ENCODE data around the gene CARNS1.

CARNS1 gene

DNA sequence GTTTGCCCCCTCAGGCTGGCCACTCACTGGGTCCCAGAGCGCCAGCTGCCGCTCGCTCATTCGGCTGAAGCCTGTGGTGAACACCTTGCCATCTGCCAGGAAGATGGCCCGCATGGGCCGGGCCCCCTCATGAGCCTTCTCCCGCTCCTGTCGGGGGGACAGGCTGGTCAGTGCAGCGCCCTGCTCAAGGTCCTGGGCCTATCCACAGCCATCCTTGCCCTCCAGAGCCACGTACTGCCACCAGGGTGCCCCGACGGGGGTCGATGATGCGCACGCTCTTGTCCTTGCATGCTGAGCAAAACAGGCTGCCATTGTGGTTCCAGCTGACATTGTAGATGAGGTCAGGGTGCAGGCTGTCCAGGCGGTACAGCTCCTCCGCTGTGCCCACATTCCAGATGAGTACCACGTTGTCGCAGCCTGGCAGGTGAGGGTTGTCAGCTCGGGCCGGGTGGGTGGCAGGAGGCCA is 25.7 kb downstream of the CARNS1 start:
- DNase-seq (ENCODE audit: low spot score) = no peak

DNA sequence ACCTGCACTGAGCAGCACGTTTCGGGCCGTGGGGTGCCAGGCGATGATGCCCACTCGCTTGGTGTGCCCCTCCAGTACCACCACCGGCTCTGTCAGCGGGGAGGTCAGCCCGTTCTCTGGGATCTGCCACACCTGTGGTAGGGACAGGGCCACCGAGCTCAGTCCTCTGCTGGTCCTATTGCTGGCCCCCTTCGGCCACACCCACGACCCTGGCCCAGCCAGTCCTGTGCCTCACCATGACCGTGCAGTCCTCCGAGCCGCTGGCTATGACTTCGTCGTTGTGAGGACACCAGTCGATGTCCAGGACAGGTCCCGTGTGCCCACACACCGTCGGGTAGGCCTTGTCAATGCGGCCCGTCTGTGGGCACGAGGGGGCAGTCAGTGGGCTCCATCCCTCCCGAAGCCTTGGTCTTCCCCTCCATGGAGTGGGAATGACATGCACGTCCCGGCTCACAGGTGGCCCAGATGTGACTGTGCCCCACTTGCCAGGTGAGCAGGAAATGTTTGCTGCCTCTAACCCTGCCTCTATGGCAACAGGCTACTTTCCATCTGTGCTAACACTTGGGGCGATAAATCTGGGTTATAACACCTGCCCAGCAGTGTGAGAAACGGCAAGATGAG is 26.4 kb downstream of the CARNS1 start:
- DNase-seq (ENCODE audit: low spot score) = no peak

DNA sequence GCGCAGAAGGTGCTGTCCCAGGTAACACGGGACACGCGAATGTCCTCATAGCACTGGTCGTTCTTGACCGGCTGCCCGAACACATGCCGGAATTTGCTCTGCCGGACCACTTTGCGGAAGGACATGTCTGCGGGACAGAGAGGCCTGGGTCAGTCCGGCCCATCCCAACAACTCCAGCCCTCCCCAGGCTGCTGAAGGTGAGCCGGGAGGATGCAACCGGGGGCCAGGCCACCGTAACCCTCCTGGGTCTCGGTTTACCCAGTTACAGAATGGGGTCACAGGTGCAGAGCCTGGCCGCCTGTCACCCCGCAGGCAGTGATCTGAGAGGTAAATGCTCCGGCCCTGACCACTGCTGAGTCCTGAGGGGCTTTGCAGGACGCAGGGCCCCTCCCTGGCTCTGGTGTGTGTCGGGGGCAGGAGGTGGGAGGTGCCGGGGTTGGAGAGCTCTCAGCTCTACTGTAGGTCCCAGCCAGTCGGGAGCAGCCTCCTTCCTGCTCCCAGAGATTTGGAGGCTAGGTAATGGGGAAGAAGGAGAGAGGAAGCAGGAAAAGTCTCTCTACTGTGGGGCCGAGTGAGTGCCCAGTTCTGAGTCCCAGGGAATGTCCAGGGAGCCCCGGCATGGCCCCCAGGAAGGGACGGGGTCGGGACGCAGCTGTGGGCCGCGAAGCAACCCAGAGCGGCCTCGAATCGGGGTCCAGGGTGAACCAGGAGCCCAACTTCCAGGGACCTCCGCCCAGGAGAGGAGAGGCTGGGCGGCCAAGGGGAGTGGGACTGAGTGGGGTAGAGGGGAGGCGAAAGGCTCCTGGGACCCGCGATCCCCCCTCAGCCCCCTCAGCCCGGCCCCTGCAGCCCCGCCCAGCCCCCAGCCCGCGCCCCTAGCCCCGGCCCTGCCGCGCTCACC is 27.3 kb downstream of the CARNS1 start:
- DNase-seq (ENCODE audit: low spot score) = no peak

DNA sequence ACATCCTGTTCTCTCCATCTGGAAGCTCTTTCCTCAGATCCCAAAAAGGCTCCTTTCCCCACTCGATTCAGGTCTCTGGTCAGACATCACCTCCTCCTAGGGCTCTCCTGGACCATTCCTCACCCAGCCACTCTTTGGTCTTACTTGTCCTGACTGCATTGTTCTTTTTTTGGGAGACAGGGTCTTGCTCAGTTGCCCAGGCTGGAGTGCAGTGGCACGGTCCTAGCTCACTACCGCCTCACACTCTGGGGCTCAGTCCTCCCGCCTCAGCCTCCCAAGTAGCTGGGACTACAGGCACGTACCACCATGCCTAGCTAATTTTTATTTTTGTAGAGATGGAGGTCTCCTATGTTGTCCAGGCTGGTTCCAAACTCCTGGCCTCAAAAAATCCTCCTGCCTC is 30.0 kb downstream of the CARNS1 start:
- DNase-seq (ENCODE audit: low spot score) = no peak

DNA sequence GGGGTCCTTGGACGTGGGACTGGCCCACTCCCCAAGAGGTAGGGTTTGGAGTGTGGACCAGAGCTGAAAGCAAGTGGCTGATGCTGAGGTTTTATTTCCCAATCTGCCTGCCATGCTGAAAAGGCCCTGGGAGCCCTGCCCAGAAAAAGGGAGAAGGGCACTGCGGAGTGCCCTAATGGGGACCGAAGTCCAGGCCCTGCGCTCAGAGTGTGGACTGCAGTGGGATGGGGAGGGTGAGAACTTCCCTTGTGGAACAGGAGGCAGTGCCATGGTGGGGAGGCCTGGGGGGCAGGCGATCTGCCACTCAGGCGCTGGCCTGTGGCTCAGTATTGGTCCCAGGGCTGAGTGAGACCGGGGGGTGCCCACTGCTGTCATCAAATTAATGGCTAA is 32.7 kb downstream of the CARNS1 start:
- no peak for DNase-seq (ENCODE audit: low spot score)

DNA sequence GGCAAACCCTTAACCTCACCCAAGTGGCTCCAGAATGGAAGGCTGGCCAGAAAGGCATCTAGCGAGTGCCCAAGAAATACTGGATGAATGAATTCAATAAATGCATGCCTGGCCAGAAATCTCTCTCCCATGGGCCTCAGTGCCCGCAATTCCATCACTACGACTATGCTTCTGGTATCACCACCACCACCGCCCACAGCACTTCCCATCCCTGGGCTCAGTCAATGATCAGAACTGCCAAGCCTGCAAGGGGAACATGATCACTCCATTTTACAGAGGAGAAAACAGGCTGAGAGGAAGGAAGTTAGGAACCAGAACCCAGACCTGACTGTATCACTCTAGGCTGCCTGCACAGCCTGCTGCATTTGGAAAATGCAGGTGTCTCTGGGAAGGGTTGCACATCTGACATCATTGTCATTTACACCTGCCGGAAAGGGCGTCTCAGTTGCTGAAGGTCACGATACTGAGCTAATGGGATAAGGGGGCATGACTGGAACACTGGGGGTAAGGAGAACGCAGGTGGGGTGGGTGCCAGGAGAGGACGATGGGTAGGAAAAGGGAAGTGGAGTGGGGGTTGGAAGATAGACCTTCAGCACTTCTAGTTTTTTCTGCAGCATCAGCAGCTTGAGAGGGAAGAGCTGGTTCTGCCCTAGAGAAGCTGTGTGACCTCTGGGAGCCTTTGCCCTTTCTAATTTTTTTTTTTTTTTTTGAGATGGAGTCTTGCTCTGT is 33.8 kb downstream of the CARNS1 start:
- DNase-seq (ENCODE audit: low spot score) = no peak

DNA sequence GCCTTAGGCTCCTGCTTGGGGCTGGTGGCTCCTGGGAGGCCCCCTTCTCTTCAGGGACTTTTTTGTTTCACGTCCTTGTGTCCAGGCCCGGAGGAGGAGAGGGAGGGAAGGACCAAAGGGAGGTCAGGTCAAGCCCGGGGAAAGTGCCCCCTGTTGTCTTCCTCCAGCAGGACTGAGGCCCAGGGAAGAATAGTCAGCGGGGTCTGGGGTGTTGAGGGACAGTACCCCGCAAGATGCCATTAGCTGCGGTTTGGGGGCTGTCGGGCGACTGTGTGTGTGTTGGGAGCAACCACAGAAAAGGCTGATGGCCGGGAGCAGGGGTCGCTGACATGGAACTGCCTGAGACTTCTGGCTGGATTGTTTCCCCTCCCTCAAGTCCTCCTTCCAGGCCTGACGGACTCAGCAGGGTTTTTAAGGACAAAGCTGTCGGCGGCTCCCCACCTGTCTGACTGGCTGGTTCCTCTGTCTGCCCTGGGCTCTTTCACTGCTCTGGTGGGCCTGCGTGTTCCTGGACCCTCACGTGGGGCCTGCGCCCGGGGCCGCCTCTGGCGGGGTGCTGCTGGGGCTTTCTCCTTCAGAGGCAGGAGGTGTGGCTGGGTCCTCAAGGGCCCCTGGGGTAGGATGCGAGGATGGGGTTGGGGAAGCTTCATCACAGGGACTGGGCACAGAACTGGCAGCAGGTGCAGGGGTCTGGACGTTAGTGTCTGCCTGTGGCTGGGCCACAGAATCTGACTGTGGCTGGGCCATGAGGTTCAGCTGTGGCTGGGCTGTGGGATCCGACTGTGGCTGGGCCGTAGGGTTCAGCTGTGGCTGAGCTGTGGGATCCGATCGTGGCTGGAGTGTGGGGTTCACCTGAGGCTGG is 35.5 kb downstream of the CARNS1 start:
- no peak for DNase-seq (ENCODE audit: low spot score)

DNA sequence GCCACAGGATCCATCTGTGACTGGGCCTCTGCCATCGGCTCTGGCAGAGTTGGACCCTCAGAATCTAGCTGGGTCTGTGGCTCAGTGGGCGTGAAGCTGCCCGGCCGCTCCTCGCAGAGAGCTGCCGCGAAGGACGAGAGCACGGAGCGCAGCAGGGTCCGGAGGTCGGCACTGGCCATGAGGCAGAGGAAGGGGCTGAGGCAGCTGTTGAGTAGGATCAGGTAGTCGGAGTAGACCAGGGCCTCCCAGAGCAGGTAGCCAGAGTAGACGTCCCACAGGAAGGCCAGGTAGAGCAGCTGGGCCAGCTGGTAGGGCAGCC is 36.1 kb downstream of the CARNS1 start:
- no peak for DNase-seq (ENCODE audit: low spot score)

DNA sequence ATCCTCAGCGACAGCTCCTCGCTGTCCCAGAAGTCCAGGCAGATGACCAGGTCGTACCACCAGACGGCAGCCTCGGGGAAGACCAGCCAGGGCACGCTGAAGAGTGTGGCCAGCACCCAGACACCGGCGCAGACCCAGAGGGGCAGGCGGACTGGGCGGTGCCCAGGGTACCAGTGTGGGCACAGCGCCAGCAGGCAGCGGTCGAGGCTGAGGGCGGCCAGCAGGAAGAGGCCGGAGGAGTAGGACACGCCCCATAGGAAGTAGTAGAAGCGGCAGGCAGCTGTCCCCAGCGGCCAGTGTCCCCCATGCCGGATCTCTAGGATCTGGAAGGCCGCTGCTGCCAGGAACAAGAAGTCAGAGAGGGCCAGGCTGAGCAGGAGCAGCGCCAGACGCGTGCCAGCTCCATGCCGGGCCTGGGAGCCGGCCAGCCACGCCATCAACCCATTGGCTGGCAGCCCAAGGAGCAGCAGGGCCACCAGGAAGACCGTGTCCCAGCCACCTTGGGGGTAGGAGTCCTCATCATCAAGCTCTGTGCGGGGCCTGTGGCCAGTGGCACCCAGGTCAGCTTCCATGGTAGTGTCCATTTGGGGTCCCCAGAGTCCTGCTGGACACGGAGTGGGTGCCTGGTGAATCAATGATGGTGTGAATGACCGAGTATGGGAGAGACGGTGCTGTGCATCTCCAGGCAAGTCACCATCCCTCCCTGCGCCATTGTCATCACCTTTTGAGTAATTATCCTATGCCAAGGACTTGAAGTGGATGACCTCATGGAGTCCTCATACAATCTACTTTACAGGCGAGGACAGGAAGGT is 36.9 kb downstream of the CARNS1 start, which contains the start of gene GPR152:
TSS of gene GPR152 (minus strand) at position 589 of the 812 bp plus-strand sequence. CDS start at position 584, 5 bp downstream.
- no peak for DNase-seq (ENCODE audit: low spot score)

DNA sequence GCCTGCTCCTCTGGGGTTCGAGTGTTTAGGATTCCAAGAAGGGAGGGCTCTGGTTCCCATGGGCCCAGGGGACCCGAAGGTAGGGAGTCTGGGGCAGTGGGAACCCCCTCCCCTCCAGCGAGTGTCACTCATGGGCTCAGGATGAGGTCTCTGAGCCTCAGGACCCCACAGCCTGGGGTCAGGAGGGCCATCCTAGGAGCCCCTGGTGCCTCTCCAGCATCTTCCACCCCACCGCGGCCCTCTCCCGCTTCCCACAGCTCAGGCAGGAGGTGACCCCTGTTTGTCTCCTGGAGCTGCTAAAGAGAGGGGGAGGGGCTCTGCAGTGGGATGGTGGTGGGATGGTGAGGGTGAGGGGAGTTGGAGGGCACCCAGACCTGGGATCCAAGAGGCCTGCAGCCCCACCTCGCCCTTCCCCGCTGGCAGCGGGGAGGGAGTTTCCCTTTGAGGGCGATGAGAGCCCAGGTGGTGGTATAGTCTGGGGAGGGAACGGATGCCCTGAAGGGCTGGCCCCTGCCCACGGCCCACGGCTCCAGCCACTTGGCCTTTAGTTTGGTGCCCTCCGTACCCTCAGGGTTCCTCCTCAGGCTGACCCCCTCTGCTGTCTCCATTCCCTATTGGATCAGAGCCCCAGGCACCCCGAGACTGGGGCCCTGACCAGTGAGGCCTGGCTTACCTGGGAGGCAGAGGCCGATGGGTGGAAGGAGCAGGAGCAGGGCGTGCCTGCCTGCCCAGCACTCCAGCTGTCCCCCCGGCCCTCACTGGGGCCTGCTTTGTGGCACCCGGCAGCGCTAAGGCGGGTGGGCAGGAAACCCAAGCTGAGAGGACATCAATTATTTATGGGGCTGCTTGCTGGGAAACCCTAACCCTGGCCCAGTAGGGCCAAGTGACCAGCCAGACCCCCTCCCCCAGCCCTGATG is 38.6 kb downstream of the CARNS1 start:
- DNase-seq (ENCODE audit: low spot score) = no peak

DNA sequence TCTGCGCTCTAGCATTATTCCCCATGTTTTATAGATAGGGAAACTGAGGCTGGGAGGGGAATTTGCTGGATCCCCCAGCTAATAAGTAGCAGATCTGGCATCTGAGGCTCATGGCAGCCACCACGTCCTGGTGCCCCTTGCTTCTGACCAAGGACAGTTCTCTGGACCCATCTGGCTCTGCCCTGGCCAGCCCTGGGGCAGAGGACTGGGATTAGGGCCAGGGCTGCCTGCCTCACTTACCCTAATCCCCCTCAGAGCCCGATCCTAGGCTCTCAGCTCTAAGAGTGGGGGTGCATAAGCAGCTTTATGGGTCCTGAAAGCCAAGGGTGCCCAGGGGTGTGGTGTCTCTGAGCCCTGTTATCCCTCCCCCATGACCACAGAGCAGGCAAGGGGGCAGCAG is 39.6 kb downstream of the CARNS1 start, which contains the start of gene CABP4:
TSS of gene CABP4 (plus strand) at position 301 of the 400 bp plus-strand sequence. CDS start at position 371, 70 bp downstream.
- no peak for DNase-seq (ENCODE audit: low spot score)

DNA sequence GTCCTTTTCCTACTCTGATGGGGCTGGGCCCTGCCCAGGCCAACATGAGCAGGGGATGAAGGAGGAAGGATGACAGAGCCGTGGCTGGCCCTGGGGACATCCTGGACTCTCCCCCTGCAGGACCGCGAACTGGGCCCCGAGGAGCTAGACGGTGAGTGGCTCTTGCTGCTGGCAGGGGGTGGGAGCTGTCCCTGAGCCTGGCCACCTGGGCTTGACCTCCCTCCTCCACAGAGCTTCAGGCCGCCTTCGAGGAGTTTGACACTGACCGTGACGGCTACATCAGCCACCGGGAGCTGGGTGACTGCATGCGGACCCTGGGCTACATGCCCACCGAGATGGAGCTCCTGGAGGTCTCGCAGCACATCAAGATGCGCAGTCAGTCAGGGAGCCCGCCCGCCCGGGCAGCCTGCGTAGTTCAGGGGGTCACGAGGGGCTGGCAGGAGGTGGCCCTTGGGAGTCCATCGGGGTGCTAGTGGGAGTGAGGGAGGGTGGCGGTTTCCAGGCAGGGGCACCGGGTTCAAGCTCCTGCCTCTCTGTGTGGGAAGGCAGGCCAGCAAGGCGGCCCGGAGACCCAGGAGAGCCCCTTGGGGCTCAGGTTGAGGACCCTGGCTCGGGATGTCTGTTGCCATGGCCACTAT is 40.7 kb downstream of the CARNS1 start:
- no peak for DNase-seq (ENCODE audit: low spot score)

DNA sequence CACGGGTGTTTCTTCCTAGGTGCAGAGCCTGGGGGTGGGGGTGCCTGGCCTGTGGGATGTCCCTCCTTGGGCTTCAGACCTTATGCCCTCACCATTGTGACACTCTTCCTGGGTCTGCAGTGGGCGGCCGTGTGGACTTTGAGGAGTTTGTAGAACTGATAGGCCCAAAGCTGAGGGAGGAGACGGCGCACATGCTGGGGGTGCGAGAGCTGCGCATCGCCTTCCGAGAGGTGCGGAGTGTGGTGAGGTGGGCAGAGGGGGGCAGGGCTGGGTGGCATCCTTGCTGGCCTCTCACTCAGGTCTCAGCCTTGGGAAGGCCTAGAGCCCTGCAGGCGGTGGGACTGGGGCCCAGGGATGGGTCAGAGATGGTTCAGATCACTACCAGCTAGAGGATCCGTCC is 42.0 kb downstream of the CARNS1 start:
- DNase-seq (ENCODE audit: low spot score) = no peak

DNA sequence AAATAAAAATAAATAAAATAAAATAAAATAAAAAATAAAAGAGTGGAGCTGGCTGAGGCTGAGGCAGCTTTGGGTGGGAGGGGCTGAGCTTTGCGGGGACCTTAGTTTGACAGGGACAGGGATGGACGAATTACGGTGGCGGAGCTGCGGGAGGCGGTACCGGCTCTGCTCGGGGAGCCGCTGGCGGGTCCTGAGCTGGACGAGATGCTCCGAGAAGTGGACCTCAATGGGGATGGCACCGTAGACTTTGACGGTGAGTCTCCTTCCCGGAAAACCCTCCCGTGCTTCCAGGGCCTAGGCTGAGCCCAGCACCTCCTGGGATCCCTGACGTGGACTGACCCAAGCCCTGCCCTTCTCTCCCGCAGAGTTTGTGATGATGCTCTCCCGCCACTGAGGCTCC is 42.8 kb downstream of the CARNS1 start:
- DNase-seq (ENCODE audit: low spot score) = no peak

DNA sequence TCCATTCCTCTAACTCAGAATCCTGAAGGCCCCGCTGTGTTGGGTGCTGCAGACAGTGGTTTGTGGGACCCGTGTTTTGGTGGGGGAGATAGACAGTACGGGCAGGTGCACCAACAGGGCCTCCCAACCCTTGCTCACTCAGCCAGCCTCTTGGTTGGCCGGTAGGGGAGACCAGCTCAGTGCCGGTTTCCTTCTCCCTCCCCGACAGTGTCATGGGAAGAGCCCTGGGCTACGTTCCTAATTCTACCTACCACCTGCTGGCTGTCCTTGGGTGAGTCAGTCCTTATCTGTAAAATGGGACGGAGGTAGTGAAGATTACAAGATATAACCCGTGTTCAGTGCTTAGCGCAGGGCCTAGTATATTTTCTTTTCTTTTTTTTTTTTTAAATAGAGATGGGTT is 47.7 kb downstream of the CARNS1 start:
- DNase-seq (ENCODE audit: low spot score) = no peak

DNA sequence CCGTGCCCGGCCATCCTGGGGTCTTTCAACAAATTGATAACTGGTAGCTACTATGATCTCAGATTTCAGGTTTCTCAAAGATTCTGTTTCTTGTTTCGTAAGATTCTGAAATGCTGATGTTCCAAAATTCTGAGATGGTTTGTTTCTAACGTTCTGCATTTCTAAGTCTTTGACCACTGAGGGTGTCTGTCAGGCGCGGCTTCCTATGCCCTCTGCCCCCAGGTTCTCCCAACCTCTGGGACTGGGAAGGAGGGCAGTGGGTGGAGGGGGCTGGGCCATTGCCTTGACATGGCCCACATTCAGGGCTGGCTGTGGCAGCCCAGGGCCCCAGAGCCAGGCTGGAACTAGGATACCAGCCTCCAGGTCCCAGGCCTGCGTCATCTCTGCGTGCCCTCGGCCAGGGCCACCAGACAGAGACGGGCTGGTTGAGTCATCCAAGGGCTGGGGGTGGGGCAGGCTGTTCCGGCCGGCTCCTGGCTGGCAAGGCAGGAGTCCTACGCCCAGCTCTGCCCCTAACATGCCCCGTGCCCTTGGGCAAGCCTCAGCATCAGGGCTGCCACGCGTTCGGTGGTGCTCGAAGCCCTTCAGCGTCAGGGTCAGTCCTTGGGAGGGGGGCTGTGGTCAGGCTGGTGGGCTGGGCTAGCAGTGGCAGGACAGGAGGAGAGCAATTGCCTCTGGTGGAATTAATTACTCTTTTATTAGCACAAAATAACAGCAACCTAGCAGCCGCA is 48.4 kb downstream of the CARNS1 start:
- DNase-seq (ENCODE audit: low spot score) = no peak

DNA sequence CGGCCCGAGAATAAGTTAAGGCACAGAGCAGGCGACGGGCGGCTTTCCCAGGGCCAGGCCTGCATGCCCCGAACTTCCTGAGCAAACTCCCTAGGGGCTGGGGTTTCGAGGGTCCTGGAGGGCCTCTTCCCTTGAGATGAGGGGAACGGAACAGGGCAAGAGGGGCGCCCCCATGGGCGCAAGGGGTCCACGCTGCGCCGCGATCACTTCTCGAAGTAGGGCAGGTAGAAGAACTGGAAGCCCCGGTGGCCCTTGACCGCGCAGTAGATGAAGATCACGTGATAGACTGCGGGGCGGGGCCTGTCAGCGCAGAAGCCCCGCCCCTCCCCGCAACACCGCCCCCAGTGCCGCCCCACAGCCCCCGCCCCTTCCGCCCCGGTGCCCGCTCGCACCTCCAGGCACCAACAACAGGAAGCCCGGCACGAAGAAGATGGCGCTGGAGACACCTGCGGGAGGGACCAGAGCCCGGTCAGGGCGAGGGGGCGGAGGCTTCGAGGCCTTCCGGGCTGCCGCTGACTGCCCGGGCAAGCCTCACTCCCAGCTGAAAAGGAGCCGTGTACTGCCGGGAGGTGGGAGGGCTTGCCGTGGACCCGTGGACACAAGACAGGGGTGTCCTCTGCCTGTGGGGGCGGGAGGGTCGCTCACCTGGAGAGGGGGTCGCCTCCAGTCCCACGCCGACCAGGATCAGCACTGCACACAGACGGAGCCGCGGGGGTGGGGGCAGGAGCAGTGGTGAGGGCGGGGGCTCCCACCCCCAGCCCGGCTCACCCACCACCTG is 49.1 kb downstream of the CARNS1 start:
- peak; percentile 94 for DNase-seq (ENCODE audit: low spot score)

DNA sequence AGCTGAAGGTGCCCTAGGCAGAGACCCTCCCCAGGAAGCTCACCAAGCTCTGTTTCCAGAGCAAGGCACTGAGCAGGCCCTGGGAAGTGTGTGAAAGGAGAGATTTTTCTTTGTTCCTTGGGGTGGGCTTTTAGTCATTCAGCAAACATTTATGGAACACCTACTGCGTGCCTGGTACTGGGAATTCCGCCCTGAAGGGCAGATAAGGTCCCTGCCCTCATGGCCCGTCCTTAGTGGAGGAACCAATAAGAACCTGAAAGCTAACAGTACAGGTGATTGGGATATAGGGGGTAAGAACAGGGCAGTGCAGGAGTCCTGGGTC is 49.7 kb downstream of the CARNS1 start:
- no peak for DNase-seq (ENCODE audit: low spot score)

Measured in CD4-positive, alpha-beta T cell treated with Interleukin-15 for 4 hours (primary cell).